Hair follicle dermal papilla cell (primary cell): ENCODE measurements around the gene PRKAR2A. TPM values are rescaled to one million over a fixed set of nuclear protein-coding genes. Genes with fewer than 3 reads are reported as not detected.

Source experiments
- total RNA-seq: library from RNA; depleted of rRNA; stranded (reverse); fragments of >200 nt; gene quantifications from 2 replicates; pipeline ENCODE4 v1.2.3, GENCODE V29; 2012

PRKAR2A gene
- 36.8 and 43.3 TPM in 2 replicates for total RNA-seq

GRCh38 chr3:48847504-48848423, at the start of gene PRKAR2A:
PRKAR2A (minus strand) TSS chr3:48847874; CDS start chr3:48847596, 278 bp downstream.

GRCh38 chr3:48716982-48717746, 130.5 kb downstream of the PRKAR2A start, which contains the start of gene IP6K2:
IP6K2 (minus strand) TSS chr3:48717221; CDS start chr3:48695291, 21,930 bp downstream.

Other genes with a start within 250 kb of the PRKAR2A start
- gene UQCRC1, start 238.2 kb downstream of the PRKAR2A start, total RNA-seq: 311 and 364 TPM in 2 replicates
- gene TMEM89, start 226.1 kb downstream of the PRKAR2A start, total RNA-seq: not detected in 2 replicates
- gene SLC26A6, start 212.4 kb downstream of the PRKAR2A start, total RNA-seq: 25.3 and 35.4 TPM in 2 replicates
- gene CELSR3, start 185.0 kb downstream of the PRKAR2A start, total RNA-seq: 1.3 and 1.6 TPM in 2 replicates
- 20.2 and 21.1 TPM in 2 replicates for gene NCKIPSD, start 162.0 kb downstream of the PRKAR2A start, total RNA-seq
- 38.5 and 43.7 TPM in 2 replicates for gene IP6K2, start 130.7 kb downstream of the PRKAR2A start, total RNA-seq
- gene SLC25A20, start 51.0 kb upstream of the PRKAR2A start, total RNA-seq: 18.3 and 20.3 TPM in 2 replicates
- 66.3 and 78.5 TPM in 2 replicates for gene ARIH2, start 71.0 kb upstream of the PRKAR2A start, total RNA-seq
- 23.4 and 31.8 TPM in 2 replicates for gene P4HTM, start 142.4 kb upstream of the PRKAR2A start, total RNA-seq
- gene WDR6, start 159.5 kb upstream of the PRKAR2A start, total RNA-seq: 74.2 and 89.4 TPM in 2 replicates
- gene DALRD3, start 170.7 kb upstream of the PRKAR2A start, total RNA-seq: 52.3 and 52.6 TPM in 2 replicates
- gene NDUFAF3, start 174.2 kb upstream of the PRKAR2A start, total RNA-seq: 37.2 and 47.7 TPM in 2 replicates
- gene IMPDH2, start 181.5 kb upstream of the PRKAR2A start, total RNA-seq: 247 and 273 TPM in 2 replicates
- 96.7 and 144 TPM in 2 replicates for gene QRICH1, start 246.2 kb upstream of the PRKAR2A start, total RNA-seq